C1 segment of cervical spinal cord (tissue), 14 donors: Measurements from ENCODE around the gene MYL9.
A peak's percentile ranks its signal among the peaks of the same experiment; 100 is the strongest.
"Not testable (repeated sequence)": the region's sequence is repeated elsewhere in the genome, so short reads cannot be mapped to it uniquely, and the experiment has no call there.

Source experiments
- DNase-seq, 14 donors: peaks; one replicate each; lab custom pipeline; 2025; lab: John Stamatoyannopoulos, UW

The MYL9 gene

GRCh38 chr20:36548704-36549627 is 7.6 kb downstream of the MYL9 start:
- no peak for DNase-seq

DNA sequence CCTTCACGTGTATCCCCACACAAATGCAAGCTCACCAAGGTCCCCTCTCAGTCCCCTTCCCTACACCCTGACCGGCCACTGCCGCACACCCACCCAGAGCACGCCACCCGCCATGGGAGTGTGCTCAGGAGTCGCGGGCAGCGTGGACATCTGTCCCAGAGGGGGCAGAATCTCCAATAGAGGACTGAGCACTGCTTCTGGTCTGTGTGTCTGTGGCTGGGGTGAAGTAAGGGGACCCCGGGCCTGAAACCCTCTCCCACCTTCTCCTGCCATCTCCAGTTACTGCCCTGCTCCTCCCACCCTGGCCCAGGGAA is 8.3 kb downstream of the MYL9 start:
- DNase-seq = no peak

DNA sequence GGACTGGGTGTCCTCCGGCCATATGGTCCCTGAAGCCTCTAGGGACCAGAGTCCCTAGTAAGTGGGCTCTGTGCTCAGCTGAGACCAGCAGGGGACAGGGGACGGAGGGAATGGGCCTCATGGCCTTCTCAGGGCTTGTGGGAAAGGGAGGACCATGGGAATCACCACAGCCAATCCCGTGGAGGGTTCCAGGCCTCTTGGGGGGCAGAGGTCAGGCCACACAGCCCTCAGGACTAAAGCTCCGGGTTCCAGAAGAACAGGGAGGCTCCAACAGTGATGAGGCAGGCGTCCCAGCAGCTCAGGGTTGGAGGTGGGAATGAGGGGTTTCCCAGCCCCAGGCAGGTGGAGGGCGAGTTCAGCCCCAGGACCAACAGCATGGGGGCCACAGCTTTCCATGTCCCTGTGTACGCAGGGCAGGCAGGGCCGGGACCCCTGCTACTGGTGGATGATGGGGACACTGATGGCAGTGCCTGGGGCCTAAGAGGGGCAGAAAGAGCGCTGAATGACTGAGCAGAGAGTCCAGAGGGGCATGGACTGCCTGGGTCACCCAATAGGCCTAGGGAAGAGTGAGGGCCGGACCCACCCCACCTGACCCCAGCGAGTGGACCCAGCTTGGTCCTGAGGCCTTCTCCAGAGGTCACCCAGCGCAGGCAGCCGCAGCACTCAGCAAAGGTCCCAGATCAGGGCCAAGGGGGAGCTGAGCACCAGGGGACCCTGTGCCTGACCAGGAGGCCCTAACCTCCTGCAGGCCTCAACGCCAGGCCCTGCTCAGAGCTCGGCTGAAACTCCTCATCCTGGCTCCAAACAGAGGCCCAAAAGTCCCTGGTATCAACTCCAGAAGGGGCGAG is 8.8 kb downstream of the MYL9 start:
- DNase-seq = no peak

DNA sequence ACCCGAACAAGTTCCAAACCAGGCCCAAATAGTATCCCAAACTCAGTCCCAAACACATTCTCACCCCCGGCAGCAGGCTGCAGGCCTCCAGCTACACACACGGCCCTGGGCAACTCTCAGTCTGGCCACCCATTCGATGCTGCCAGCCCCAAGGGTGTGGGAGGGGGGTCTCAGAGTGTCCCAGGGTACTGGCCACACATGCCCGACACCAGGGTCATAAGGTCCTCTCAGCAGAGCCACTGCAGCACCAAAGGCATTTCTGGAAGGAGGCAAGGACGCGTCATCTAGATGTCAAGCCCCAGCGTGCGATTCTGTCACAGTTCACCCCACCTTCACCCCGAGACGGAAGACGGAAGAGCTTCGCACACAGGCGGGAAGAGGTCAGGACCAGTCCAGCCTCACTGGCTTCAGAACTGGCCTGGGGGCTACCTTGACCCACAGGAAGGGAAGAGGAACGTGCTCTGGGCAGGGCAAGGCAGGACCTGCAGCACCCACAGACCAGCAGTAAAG is 9.5 kb downstream of the MYL9 start:
- no peak for DNase-seq

- no peak for DNase-seq
Measured at GRCh38 chr20:36555248-36555647, 13.9 kb downstream of the MYL9 start.

DNA sequence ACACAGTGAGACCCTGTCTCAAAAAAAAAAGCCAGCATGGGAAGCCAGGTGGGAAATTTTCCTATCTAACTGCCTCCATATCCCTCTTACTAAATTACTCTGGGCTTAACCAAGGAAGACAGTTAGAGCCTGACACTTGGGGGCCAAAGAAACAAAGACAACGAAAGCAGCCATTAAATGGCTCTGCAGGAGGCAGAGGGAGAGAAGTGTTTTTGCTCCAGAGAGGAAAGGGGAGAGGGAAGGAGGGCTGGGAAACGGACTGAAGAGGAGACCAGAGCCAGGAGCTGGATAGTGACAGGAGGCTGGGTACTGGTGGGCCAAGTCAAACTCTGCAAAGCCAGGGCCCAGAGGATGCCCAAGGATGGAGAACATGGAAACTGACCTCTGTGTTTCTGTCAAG is 21.4 kb downstream of the MYL9 start:
- DNase-seq = no peak

GRCh38 chr20:36563374-36563773 is 22.1 kb downstream of the MYL9 start:
- no peak for DNase-seq

- DNase-seq = not testable (repeated sequence)
Measured at GRCh38 chr20:36564078-36564725, 22.9 kb downstream of the MYL9 start.

DNA sequence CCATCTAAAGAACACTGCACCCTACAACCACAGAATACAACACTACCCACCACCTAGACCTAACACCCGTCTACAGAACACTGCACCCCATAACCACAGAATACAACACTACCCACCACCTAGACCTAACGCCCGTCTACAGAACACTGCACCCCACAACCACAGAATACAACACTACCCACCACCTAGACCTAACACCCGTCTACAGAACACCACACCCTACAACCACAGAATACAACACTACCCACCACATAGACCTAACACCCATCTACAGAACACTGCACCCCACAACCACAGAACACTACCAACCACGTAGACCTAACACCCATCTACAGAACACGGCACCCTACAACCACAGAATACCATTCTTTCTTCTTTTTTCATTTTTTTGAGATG is 23.4 kb downstream of the MYL9 start:
- DNase-seq = not testable (repeated sequence)

DNA sequence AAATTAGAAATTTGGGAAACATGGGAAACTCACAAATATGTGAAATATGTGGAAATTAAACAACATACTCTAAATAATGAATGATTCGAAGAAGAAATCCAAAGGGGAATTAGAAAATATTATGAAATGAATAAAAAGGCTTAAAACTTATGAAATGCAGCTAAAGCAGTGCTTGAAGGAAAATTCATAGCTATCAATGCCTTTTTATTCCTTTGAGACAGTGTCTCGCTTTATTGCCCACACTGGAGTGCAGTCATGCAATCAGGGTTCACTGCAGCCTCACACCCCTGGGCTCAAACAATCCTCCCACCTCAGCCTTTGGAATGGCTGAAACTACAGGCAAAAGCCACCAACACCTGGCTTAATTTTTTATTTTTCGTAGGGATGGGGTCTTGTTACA is 24.2 kb downstream of the MYL9 start:
- no peak for DNase-seq

- DNase-seq = no peak
Measured at GRCh38 chr20:36569847-36570429, 28.6 kb downstream of the MYL9 start.

- DNase-seq = no peak
Measured at GRCh38 chr20:36571564-36572504, 30.5 kb downstream of the MYL9 start.

DNA sequence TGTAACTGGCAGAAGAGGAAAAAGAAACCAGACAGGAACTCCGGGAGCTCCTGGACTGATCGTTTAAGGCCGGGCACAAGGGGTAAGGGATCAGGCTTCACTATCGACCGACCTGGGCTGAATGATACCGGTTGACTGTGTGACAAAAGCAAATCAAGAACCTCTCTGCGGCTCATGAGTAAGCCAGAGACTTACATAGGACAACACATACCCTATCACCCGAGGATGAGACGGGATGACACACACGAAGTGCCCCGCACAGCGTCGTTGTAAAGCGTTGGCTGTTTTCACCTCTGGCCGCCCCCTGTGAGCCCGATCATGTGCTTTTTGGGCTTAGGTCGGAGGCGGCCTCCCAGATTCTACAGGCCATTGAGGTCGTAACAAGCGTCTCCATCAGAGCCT is 31.4 kb downstream of the MYL9 start:
- DNase-seq = peak in 2 of 14 donors; percentile 36 to 37

- DNase-seq = peak in 9 of 14 donors; percentile 17 to 76 (median 46)
Measured at GRCh38 chr20:36573103-36573797, 31.9 kb downstream of the MYL9 start, which contains the start of gene TGIF2. Gene TGIF2 (plus strand): TSS chr20:36573597. CDS start chr20:36578775, 5,178 bp downstream.

- DNase-seq = peak in 8 of 14 donors; percentile 17 to 70 (median 35)
Measured at GRCh38 chr20:36573798-36574365, 32.6 kb downstream of the MYL9 start.

DNA sequence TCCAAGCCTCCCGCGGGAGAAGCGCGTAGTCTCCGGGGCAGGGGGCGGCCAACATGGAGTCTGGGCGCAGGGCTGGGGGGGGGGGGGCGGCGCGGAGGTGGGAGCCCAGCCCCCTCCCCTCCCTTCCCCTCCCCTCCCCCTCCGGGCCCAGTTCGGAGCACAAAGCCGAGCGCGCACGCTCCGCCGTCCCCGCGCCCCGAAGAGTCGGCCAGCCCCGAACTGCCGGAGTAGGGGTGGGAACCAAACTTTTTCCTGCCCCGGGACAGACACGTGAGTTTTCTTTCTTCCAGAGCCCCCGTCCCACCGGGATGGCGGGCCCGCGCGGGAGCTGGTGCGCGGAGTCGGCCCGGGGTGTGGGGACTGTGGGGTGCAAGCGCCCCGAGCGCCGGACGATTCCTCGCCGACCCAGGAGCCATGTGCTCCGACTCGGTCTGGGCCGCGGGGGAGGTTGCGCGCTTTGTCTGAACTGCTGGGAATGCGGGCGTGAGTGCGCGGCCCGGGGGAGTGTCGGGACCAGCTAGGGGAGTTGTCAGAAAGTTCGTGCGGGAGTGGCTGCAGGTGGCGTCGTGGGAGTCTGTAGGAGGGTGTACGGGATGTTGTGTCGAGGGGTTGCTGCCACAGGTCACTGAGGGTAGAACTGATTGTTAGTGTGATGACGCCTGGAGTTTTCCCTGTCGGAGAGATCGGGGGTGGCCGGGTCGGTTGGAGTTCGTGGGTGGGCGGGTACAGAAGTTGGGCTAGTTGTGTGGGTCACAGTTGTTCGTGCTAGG is 33.2 kb downstream of the MYL9 start:
- DNase-seq = peak in 3 of 14 donors; percentile 18 to 25 (median 21)

- no peak for DNase-seq
Measured at GRCh38 chr20:36576081-36576445, 34.7 kb downstream of the MYL9 start.

GRCh38 chr20:36578356-36579041 is 37.2 kb downstream of the MYL9 start:
- no peak for DNase-seq
